Vagina (tissue), 2 donors: Measurements from ENCODE around the gene FKBP15.

Experiments used
- POLR2A ChIP-seq, 2 donors: fragments of 450-650 bp; IDR thresholded peaks; one replicate each; pipeline ENCODE4 v1.6.1; 2017; ENCODE audit warnings: antibody characterized with exemption in 2 of 2, mild to moderate bottlenecking in 2 of 2, moderate library complexity in 2 of 2
- POLR2AphosphoS5 ChIP-seq, 2 donors: sonication (generic); formaldehyde crosslinking; IDR thresholded peaks; one replicate each; pipeline ENCODE4 v1.9.0; 2017; ENCODE audit warnings: antibody characterized with exemption in 2 of 2, mild to moderate bottlenecking in 2 of 2, low read depth in 1 of 2; ENCODE audit not compliant: insufficient read depth in 1 of 2
- TF ChIP-seq, protein P1 (sequence below), 3 experiments: fragments of 450-650 bp in 2 of 3; fragments of 200-600 bp in 1 of 3; sonication (generic) in 1 of 3; IDR thresholded peaks; one replicate each; pipeline ENCODE4 v1.5.1; 2017 to 2019; ENCODE audit warnings: antibody characterized with exemption in 3 of 3, mild to moderate bottlenecking in 2 of 3, moderate library complexity in 2 of 3

DNA sequence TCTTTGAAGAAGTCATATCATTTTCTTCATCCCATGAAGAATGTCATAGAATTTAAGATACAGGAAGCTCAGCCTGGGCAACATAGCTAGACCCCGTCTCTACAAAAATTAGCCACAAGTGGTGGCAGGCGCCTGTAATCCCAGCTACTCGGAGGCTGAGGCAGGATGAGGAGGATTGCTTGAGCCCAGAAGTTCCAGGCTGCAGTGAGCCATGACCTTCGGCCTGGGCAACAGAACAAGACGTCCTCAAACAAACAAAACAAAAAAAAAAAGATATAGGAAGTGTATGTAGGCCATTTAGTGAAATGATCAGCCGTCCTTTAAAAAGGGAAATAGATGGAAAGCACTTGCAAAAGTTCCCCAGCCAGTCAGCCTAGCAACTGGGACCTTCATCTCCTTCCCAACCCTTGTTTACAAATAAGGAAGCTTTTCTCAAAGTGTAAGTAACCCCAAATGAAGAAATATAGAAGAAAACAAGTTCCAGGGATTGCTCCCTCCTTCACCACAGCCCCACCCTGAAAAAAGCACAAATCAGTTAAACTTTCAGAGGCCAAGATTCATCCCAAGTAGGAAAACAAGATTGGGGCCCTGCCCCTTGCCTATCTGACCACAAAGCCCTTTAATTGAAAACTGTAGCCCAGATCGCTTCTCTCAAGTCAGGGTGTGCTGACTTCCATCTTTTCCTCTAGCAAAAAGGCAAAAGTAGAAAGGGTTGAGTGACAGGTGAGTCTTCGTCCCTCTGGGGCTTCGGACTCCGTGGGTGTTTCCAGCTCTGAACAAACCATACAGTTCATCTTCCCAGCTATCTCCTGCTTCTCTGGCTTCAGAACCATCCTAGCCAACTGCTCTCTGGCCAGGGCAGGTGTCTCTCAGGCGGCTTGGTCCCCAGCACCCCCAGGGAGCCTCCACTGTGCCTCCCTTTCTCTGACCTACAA, 69.1 kb downstream of the FKBP15 start:
- TF ChIP-seq POLR2AphosphoS5 (IDR thresholded peaks at IDR 0.05; ENCODE audit: insufficient read depth in 1 of 2, low read depth in 1 of 2): no peak
- TF ChIP-seq POLR2A (IDR thresholded peaks at IDR 0.05): no peak
- TF ChIP-seq, protein P1, sequence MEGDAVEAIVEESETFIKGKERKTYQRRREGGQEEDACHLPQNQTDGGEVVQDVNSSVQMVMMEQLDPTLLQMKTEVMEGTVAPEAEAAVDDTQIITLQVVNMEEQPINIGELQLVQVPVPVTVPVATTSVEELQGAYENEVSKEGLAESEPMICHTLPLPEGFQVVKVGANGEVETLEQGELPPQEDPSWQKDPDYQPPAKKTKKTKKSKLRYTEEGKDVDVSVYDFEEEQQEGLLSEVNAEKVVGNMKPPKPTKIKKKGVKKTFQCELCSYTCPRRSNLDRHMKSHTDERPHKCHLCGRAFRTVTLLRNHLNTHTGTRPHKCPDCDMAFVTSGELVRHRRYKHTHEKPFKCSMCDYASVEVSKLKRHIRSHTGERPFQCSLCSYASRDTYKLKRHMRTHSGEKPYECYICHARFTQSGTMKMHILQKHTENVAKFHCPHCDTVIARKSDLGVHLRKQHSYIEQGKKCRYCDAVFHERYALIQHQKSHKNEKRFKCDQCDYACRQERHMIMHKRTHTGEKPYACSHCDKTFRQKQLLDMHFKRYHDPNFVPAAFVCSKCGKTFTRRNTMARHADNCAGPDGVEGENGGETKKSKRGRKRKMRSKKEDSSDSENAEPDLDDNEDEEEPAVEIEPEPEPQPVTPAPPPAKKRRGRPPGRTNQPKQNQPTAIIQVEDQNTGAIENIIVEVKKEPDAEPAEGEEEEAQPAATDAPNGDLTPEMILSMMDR (IDR thresholded peaks at IDR 0.05): no peak
